ENCODE data around the gene KRTAP4-5. TPM values are rescaled to one million over a fixed set of nuclear protein-coding genes. Genes with fewer than 3 reads are reported as not detected.

The KRTAP4-5 gene
- total and polyA plus RNA-seq, 2 experiments from 2014 or later = not detected

DNA sequence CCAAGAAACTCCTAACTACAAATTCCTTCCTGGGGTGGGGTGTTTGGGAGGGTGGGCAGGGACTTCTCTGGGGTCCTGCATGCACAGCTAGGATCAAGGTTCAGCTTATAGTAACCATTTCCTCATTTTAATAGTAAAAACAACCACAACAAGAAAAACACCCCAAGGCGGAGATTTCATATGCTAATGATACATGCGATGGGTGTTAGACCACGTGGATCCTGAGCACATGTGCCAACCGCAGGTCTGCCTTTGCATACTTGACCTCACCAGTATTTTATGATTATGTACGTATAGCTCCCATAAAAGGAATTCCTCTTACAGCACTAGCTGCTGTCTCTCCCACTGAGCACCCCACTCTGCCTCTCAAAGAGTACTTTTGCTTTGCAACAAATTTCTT lies 33.3 kb downstream of the KRTAP4-5 start:
- no peaks in the 10 kb centered on the region for H4K20me1 ChIP-seq (replicated peaks; ENCODE audit: insufficient read depth)
- H3K27ac ChIP-seq (ENCODE audit: low read depth) = no peak overlapping the region
- DNase-seq (ENCODE audit: low spot score) (no peak), ATAC-seq (no peak)
- peaks cover 28% of the 10 kb centered on the region for H3K4me1 Mint-ChIP-seq
- no peaks in the 10 kb centered on the region for H3K9me2 ChIP-seq (ENCODE audit: insufficient read depth)
- H3K9me3 Mint-ChIP-seq = peaks cover 28% of the 10 kb centered on the region
- H3K4me2 ChIP-seq = no peak overlapping the region
- H3F3A ChIP-seq (replicated peaks; ENCODE audit: low read depth) = no peaks in the 10 kb centered on the region
- TF ChIP-seq ZNF114 (CRISPR knock-in tag; IDR thresholded peaks at IDR 0.05) = no peak
- TF ChIP-seq EZH2 (IDR thresholded peaks at IDR 0.05; ENCODE audit: low read depth, unreplicated experiment) = no peak
- TF ChIP-seq, protein P1, sequence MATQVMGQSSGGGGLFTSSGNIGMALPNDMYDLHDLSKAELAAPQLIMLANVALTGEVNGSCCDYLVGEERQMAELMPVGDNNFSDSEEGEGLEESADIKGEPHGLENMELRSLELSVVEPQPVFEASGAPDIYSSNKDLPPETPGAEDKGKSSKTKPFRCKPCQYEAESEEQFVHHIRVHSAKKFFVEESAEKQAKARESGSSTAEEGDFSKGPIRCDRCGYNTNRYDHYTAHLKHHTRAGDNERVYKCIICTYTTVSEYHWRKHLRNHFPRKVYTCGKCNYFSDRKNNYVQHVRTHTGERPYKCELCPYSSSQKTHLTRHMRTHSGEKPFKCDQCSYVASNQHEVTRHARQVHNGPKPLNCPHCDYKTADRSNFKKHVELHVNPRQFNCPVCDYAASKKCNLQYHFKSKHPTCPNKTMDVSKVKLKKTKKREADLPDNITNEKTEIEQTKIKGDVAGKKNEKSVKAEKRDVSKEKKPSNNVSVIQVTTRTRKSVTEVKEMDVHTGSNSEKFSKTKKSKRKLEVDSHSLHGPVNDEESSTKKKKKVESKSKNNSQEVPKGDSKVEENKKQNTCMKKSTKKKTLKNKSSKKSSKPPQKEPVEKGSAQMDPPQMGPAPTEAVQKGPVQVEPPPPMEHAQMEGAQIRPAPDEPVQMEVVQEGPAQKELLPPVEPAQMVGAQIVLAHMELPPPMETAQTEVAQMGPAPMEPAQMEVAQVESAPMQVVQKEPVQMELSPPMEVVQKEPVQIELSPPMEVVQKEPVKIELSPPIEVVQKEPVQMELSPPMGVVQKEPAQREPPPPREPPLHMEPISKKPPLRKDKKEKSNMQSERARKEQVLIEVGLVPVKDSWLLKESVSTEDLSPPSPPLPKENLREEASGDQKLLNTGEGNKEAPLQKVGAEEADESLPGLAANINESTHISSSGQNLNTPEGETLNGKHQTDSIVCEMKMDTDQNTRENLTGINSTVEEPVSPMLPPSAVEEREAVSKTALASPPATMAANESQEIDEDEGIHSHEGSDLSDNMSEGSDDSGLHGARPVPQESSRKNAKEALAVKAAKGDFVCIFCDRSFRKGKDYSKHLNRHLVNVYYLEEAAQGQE (IDR thresholded peaks at IDR 0.05; ENCODE audit: unreplicated experiment) = no peak
- TF ChIP-seq, protein P2, sequence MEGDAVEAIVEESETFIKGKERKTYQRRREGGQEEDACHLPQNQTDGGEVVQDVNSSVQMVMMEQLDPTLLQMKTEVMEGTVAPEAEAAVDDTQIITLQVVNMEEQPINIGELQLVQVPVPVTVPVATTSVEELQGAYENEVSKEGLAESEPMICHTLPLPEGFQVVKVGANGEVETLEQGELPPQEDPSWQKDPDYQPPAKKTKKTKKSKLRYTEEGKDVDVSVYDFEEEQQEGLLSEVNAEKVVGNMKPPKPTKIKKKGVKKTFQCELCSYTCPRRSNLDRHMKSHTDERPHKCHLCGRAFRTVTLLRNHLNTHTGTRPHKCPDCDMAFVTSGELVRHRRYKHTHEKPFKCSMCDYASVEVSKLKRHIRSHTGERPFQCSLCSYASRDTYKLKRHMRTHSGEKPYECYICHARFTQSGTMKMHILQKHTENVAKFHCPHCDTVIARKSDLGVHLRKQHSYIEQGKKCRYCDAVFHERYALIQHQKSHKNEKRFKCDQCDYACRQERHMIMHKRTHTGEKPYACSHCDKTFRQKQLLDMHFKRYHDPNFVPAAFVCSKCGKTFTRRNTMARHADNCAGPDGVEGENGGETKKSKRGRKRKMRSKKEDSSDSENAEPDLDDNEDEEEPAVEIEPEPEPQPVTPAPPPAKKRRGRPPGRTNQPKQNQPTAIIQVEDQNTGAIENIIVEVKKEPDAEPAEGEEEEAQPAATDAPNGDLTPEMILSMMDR (conservative IDR thresholded peaks at IDR 0.05; ENCODE audit: low read depth in 2 of 2) = no peak
- H3K27me3 ChIP-seq (ENCODE audit: insufficient read depth) = no peaks in the 10 kb centered on the region
- no peaks in the 10 kb centered on the region for H3K79me2 ChIP-seq (replicated peaks; ENCODE audit: insufficient read depth)
- peaks cover 1% of the 10 kb centered on the region for H3K27me3 Mint-ChIP-seq (ENCODE audit: insufficient read depth, low read depth, poor library complexity)
- H2AFZ ChIP-seq = no peak overlapping the region
- no peak overlapping the region for H3K27ac Mint-ChIP-seq
- H3K36me3 Mint-ChIP-seq (ENCODE audit: low read depth) = peaks cover 32% of the 10 kb centered on the region
- no peak overlapping the region for H3K4me3 ChIP-seq
- H3K4me3 Mint-ChIP-seq = no peak overlapping the region
- H3K4me1 ChIP-seq (ENCODE audit: insufficient read depth) = 0 out of 2 replicates have a peak, but pooled peaks cover 4% of the 10 kb centered on the region
- peaks cover 16% of the 10 kb centered on the region; the same call in 1 of the 2 replicates for H3K36me3 ChIP-seq (ENCODE audit: insufficient read depth)

DNA sequence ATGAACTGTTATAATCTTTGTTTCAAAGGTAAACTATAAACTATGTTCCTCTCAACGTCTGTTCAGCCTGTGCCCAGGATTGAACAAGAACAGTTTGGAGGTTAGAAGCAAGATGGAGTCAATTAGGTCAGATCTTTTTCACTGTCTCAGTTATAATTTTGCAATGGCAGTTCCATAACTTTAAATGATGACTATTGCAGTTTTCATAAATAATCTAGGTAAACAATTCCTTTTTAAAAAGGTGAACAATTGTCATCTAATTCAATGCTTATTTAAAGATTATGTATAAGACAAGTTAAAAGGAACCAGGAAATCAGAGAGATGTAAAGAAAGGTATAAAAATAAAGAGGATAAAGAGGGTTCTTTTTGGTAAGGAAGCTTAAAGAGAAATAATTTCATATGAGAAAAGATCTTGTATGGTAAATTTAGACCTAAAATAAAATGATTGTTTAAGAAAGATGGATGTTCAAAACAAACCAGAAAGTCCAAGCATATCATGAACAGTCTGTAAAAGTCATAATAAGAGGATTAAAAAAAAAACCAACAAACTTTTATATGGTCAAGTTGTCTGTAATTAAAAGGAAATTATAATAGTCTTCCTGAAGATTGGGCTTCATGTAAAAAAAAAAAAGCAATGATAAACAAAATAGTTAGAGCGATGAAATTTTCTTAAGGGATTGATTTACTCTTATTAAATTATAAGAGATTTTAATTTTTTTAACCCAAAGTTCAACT lies 38.3 kb downstream of the KRTAP4-5 start:
- Mint-ChIP-seq H3K27ac (no peak overlapping the region), H3K27me3 (ENCODE audit: insufficient read depth, low read depth, poor library complexity) (peaks cover 5% of the 10 kb centered on the region), H3K4me1 (peaks cover 35% of the 10 kb centered on the region), H3K36me3 (ENCODE audit: low read depth) (peaks cover 60% of the 10 kb centered on the region), H3K9me3 (peaks cover 54% of the 10 kb centered on the region), H3K4me3 (no peak overlapping the region)
- H3K9me2 ChIP-seq (ENCODE audit: insufficient read depth) = no peaks in the 10 kb centered on the region
- no peak for ATAC-seq
- peaks cover 22% of the 10 kb centered on the region for H3K4me1 ChIP-seq (ENCODE audit: insufficient read depth)
- no peaks in the 10 kb centered on the region for H4K20me1 ChIP-seq (replicated peaks; ENCODE audit: insufficient read depth)
- no peak overlapping the region for H2AFZ ChIP-seq
- H3K36me3 ChIP-seq (ENCODE audit: insufficient read depth) = peaks cover 21% of the 10 kb centered on the region; the same call in 1 of the 2 replicates
- no peak overlapping the region for H3K27ac ChIP-seq (ENCODE audit: low read depth)
- no peak overlapping the region for H3K4me2 ChIP-seq
- H3K4me3 ChIP-seq = no peak overlapping the region
- no peaks in the 10 kb centered on the region for H3K27me3 ChIP-seq (ENCODE audit: insufficient read depth)
- H3K79me2 ChIP-seq (replicated peaks; ENCODE audit: insufficient read depth) = no peaks in the 10 kb centered on the region
- H3F3A ChIP-seq (replicated peaks; ENCODE audit: low read depth) = no peaks in the 10 kb centered on the region
- no peak for DNase-seq (ENCODE audit: low spot score)
- TF ChIP-seq ZNF114 (CRISPR knock-in tag; IDR thresholded peaks at IDR 0.05) (no peak), EZH2 (IDR thresholded peaks at IDR 0.05; ENCODE audit: low read depth, unreplicated experiment) (no peak), ZNF331 (CRISPR knock-in tag; IDR thresholded peaks at IDR 0.05; ENCODE audit: low read depth) (no peak), JUNB (IDR thresholded peaks at IDR 0.05; ENCODE audit: unreplicated experiment) (no peak)
- TF ChIP-seq, protein P1 (IDR thresholded peaks at IDR 0.05; ENCODE audit: unreplicated experiment) = no peak
- TF ChIP-seq, protein P3, sequence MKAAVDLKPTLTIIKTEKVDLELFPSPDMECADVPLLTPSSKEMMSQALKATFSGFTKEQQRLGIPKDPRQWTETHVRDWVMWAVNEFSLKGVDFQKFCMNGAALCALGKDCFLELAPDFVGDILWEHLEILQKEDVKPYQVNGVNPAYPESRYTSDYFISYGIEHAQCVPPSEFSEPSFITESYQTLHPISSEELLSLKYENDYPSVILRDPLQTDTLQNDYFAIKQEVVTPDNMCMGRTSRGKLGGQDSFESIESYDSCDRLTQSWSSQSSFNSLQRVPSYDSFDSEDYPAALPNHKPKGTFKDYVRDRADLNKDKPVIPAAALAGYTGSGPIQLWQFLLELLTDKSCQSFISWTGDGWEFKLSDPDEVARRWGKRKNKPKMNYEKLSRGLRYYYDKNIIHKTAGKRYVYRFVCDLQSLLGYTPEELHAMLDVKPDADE (IDR thresholded peaks at IDR 0.05) = no peak
